Amygdala (tissue), 56 donors: ENCODE results near the gene RAB32.
"Not testable (repeated sequence)": the region's sequence is repeated elsewhere in the genome, so short reads cannot be mapped to it uniquely, and the experiment has no call there.

Experiments
- DNase-seq, 56 donors: peaks; one replicate each; lab custom pipeline; 2025; lab: John Stamatoyannopoulos, UW

RAB32 gene

GRCh38 chr6:146543211-146543939 lies at the start of gene RAB32:
Gene RAB32 (plus strand): TSS chr6:146543833. CDS start chr6:146543872, 39 bp downstream.
- DNase-seq = peak; percentile 8 to 91 (median 70)

- DNase-seq = no peak
Observed at GRCh38 chr6:146498309-146498708, 45.3 kb upstream of the RAB32 start.

GRCh38 chr6:146503096-146503495 lies 40.5 kb upstream of the RAB32 start:
- DNase-seq = no peak

GRCh38 chr6:146515212-146515611 lies 28.4 kb upstream of the RAB32 start:
- no peak for DNase-seq

- DNase-seq = peak in 2 of 56 donors; percentile 0 to 10
Observed at GRCh38 chr6:146526192-146526591, 17.4 kb upstream of the RAB32 start.

- DNase-seq = no peak
Observed at GRCh38 chr6:146532702-146533101, 10.9 kb upstream of the RAB32 start.

- DNase-seq = no peak
Observed at GRCh38 chr6:146542881-146543210, 787 bp upstream of the RAB32 start.

GRCh38 chr6:146543940-146544615 lies 445 bp downstream of the RAB32 start:
- peak in 35 of 56 donors; percentile 6 to 71 (median 51) for DNase-seq

GRCh38 chr6:146544616-146545182 lies 1.1 kb downstream of the RAB32 start:
- DNase-seq = no peak

GRCh38 chr6:146545581-146545980 lies 1.9 kb downstream of the RAB32 start:
- no peak for DNase-seq

GRCh38 chr6:146546443-146547043 lies 2.9 kb downstream of the RAB32 start:
- DNase-seq = no peak

- DNase-seq = no peak
Observed at GRCh38 chr6:146547889-146548288, 4.3 kb downstream of the RAB32 start.

- no peak for DNase-seq
Observed at GRCh38 chr6:146548898-146549374, 5.3 kb downstream of the RAB32 start.

- DNase-seq = no peak
Observed at GRCh38 chr6:146550911-146551310, 7.3 kb downstream of the RAB32 start.

- DNase-seq = no peak
Observed at GRCh38 chr6:146551545-146551944, 7.9 kb downstream of the RAB32 start.

- DNase-seq = no peak
Observed at GRCh38 chr6:146553377-146554135, 9.9 kb downstream of the RAB32 start.

GRCh38 chr6:146560607-146561006 lies 17.0 kb downstream of the RAB32 start:
- no peak for DNase-seq

GRCh38 chr6:146566661-146567060 lies 23.0 kb downstream of the RAB32 start:
- not testable (repeated sequence) for DNase-seq

GRCh38 chr6:146568619-146569018 lies 25.0 kb downstream of the RAB32 start:
- DNase-seq = not testable (repeated sequence)

- DNase-seq = no peak
Observed at GRCh38 chr6:146574211-146574610, 30.6 kb downstream of the RAB32 start.

- no peak for DNase-seq
Observed at GRCh38 chr6:146578054-146578453, 34.4 kb downstream of the RAB32 start.
